C4-2B (cell line): ENCODE data around the gene NRIP2.

Experiments
- ZFX ChIP-seq: fragments of 450-650 bp; IDR thresholded peaks from 2 replicates; pipeline ENCODE4 v1.6.1; 2017
- TF ChIP-seq, protein P1 (sequence below): fragments of 450-650 bp; conservative IDR thresholded peaks from 2 replicates; pipeline ENCODE4 v1.5.1; 2017; ENCODE audit warnings: mild to moderate bottlenecking

DNA sequence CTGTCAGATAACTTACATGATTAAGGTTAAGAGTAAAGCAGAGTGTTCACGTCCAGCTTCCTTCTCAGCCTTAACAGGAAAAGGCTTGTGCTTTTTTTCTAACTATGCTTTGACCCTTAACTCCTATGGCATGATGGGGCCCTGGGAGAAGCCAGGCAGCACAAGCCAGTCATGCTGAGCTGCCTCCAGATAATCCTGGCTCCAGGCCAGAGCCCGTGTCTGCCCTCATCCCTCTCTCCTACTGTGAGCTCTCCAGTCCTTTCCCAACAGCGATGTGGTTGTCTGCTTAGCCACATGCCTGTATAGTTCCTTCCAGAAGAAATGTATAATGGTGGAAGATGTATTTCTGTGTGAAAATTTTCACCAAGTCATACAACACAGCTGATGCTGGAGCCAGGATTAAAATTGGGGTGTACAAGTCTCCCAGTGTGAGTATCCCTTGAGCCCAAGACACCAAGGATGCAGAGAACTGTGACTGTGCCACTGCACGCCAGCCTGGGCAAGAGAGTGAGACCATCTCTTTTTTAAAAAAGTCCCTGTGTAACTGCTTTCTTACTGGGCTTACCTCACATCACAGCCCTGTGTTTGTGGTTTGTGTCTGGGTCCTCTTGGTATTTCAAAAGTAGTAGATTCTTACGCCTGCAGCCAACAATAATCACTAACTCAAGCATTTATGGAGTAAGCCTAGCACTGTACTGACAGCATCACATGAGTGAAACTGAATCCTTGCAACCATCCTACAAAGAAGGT is 30.3 kb downstream of the NRIP2 start:
- TF ChIP-seq, protein P1, sequence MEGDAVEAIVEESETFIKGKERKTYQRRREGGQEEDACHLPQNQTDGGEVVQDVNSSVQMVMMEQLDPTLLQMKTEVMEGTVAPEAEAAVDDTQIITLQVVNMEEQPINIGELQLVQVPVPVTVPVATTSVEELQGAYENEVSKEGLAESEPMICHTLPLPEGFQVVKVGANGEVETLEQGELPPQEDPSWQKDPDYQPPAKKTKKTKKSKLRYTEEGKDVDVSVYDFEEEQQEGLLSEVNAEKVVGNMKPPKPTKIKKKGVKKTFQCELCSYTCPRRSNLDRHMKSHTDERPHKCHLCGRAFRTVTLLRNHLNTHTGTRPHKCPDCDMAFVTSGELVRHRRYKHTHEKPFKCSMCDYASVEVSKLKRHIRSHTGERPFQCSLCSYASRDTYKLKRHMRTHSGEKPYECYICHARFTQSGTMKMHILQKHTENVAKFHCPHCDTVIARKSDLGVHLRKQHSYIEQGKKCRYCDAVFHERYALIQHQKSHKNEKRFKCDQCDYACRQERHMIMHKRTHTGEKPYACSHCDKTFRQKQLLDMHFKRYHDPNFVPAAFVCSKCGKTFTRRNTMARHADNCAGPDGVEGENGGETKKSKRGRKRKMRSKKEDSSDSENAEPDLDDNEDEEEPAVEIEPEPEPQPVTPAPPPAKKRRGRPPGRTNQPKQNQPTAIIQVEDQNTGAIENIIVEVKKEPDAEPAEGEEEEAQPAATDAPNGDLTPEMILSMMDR, result no peak
- no peak for TF ChIP-seq ZFX
